MM.1S (cell line): Measurements from ENCODE around the gene ZNF385D.

ENCODE experiments used
- DNase-seq: peaks from one replicate; pipeline ENCODE4 v3.0.0-alpha.2; 2015
- H2AFZ ChIP-seq: fragments of 300-600 bp; sonication (generic); 2 replicates; pipeline ENCODE4 v1.6.0; 2016; ENCODE audit warnings: antibody characterized with exemption, low read length
- H3F3A ChIP-seq: fragments of 300-600 bp; sonication (generic); 2 replicates; pipeline ENCODE4 v1.6.1; 2016; ENCODE audit warnings: mild to moderate bottlenecking, antibody characterized with exemption, low read length, moderate library complexity, mixed read lengths; ENCODE audit not compliant: insufficient read depth
- H3K27ac ChIP-seq: fragments of 300-600 bp; sonication (generic); 2 replicates; pipeline ENCODE4 v1.5.1; 2016; ENCODE audit warnings: mild to moderate bottlenecking, low read length
- H3K27me3 ChIP-seq: fragments of 300-600 bp; sonication (generic); replicated peaks from 2 replicates; pipeline ENCODE4 v1.6.0; 2016; ENCODE audit warnings: low read length; ENCODE audit not compliant: insufficient read depth
- H3K36me3 ChIP-seq: fragments of 300-600 bp; sonication (generic); replicated peaks from 2 replicates; pipeline ENCODE4 v1.6.1; 2016; ENCODE audit warnings: mild to moderate bottlenecking, low read length, mixed read lengths; ENCODE audit not compliant: insufficient read depth
- H3K4me1 ChIP-seq: fragments of 300-600 bp; sonication (generic); 2 replicates; pipeline ENCODE4 v1.6.1; 2016; ENCODE audit warnings: low read length, mixed read lengths
- H3K4me2 ChIP-seq: fragments of 300-600 bp; sonication (generic); 2 replicates; pipeline ENCODE4 v1.6.0; 2016; ENCODE audit warnings: low read depth, low read length
- H3K4me3 ChIP-seq: fragments of 300-600 bp; sonication (generic); 2 replicates; pipeline ENCODE4 v1.5.1; 2016; ENCODE audit warnings: low read length, mixed read lengths
- H3K79me2 ChIP-seq: fragments of 300-600 bp; sonication (generic); 2 replicates; pipeline ENCODE4 v1.6.1; 2016; ENCODE audit warnings: mixed run types, low read length, mixed read lengths
- H3K9ac ChIP-seq: fragments of 300-600 bp; sonication (generic); 2 replicates; pipeline ENCODE4 v1.6.1; 2016; ENCODE audit warnings: low read length, mixed read lengths
- H3K9me2 ChIP-seq: fragments of 300-600 bp; sonication (generic); replicated peaks from 2 replicates; pipeline ENCODE4 v1.6.1; 2016; ENCODE audit warnings: mild to moderate bottlenecking, low read length, mixed read lengths; ENCODE audit not compliant: insufficient read depth
- H3K9me3 ChIP-seq: fragments of 300-600 bp; sonication (generic); replicated peaks from 2 replicates; pipeline ENCODE4 v1.6.1; 2016; ENCODE audit warnings: mild to moderate bottlenecking, low read length, mixed read lengths; ENCODE audit not compliant: insufficient read depth
- H4K20me1 ChIP-seq: fragments of 300-600 bp; sonication (generic); 2 replicates; pipeline ENCODE4 v1.6.1; 2016; ENCODE audit warnings: mild to moderate bottlenecking, low read length, moderate library complexity, mixed read lengths; ENCODE audit not compliant: insufficient read depth
- CTCF ChIP-seq: fragments of 300-600 bp; sonication (generic); IDR thresholded peaks from 2 replicates; pipeline ENCODE4 v1.5.1; 2016; ENCODE audit warnings: antibody characterized with exemption, low read length, mixed read lengths
- EZH2 ChIP-seq: fragments of 300-600 bp; sonication (generic); optimal IDR thresholded peaks from 2 replicates; pipeline ENCODE3; 2017; ENCODE audit warnings: low read depth, mild to moderate bottlenecking, antibody characterized with exemption, low read length, mixed read lengths
- EZH2phosphoT487 ChIP-seq: fragments of 300-600 bp; sonication (generic); IDR thresholded peaks from 2 replicates; pipeline ENCODE4 v1.6.1; 2018; ENCODE audit warnings: antibody characterized with exemption, low read length

ZNF385D gene

GRCh38 chr3:21573291-21573690 is 177.7 kb downstream of the ZNF385D start:
- Histone ChIP-seq H3F3A (no peaks in the 10 kb centered on the region), H3K9me2 (no peaks in the 10 kb centered on the region), H3K4me3 (no peak overlapping the region), H3K27me3 (no peaks in the 10 kb centered on the region), H4K20me1 (no peaks in the 10 kb centered on the region), H3K27ac (no peak overlapping the region), H3K79me2 (no peaks in the 10 kb centered on the region), H3K36me3 (no peaks in the 10 kb centered on the region), H3K4me2 (no peak overlapping the region), H2AFZ (no peak overlapping the region), H3K9ac (no peak overlapping the region), H3K4me1 (no peaks in the 10 kb centered on the region), H3K9me3 (no peaks in the 10 kb centered on the region)
- no peak for TF ChIP-seq EZH2phosphoT487
- TF ChIP-seq CTCF, result no peak
- TF ChIP-seq EZH2, result no peak
- DNase-seq, result no peak

GRCh38 chr3:21564531-21564930 is 186.5 kb downstream of the ZNF385D start:
- Histone ChIP-seq H3K9me2 (no peaks in the 10 kb centered on the region), H4K20me1 (no peaks in the 10 kb centered on the region), H3K27ac (no peak overlapping the region), H3K9me3 (no peaks in the 10 kb centered on the region), H3K27me3 (no peaks in the 10 kb centered on the region), H3K4me2 (no peak overlapping the region), H3K36me3 (no peaks in the 10 kb centered on the region), H3K4me3 (no peak overlapping the region), H3K79me2 (no peaks in the 10 kb centered on the region), H3F3A (no peaks in the 10 kb centered on the region), H3K9ac (no peak overlapping the region), H3K4me1 (no peaks in the 10 kb centered on the region), H2AFZ (no peak overlapping the region)
- DNase-seq, result no peak
- TF ChIP-seq CTCF (no peak), EZH2 (no peak), EZH2phosphoT487 (no peak)

- H3K36me3 ChIP-seq, result no peaks in the 10 kb centered on the region
- no peaks in the 10 kb centered on the region for H3K9me3 ChIP-seq
- no peaks in the 10 kb centered on the region for H3K4me1 ChIP-seq
- H3K9ac ChIP-seq, result no peak overlapping the region
- no peak overlapping the region for H3K4me2 ChIP-seq
- no peaks in the 10 kb centered on the region for H3K9me2 ChIP-seq
- no peaks in the 10 kb centered on the region for H3F3A ChIP-seq
- H3K79me2 ChIP-seq, result no peaks in the 10 kb centered on the region
- no peak for DNase-seq
- no peak for TF ChIP-seq EZH2
- TF ChIP-seq EZH2phosphoT487, result no peak
- TF ChIP-seq CTCF, result no peak
- no peak overlapping the region for H2AFZ ChIP-seq
- H4K20me1 ChIP-seq, result no peaks in the 10 kb centered on the region
- no peak overlapping the region for H3K4me3 ChIP-seq
- no peaks in the 10 kb centered on the region for H3K27me3 ChIP-seq
- no peak overlapping the region for H3K27ac ChIP-seq
Measured at GRCh38 chr3:21562243-21562642, 188.8 kb downstream of the ZNF385D start.
